ENCODE results near the gene ZNF592. TPM values are rescaled to one million over a fixed set of nuclear protein-coding genes. Genes with fewer than 3 reads are reported as not detected.

Gene ZNF592
- total RNA-seq, 4 donors from 2014 or later = 18.3 to 28.0 (median 21.2) TPM

DNA sequence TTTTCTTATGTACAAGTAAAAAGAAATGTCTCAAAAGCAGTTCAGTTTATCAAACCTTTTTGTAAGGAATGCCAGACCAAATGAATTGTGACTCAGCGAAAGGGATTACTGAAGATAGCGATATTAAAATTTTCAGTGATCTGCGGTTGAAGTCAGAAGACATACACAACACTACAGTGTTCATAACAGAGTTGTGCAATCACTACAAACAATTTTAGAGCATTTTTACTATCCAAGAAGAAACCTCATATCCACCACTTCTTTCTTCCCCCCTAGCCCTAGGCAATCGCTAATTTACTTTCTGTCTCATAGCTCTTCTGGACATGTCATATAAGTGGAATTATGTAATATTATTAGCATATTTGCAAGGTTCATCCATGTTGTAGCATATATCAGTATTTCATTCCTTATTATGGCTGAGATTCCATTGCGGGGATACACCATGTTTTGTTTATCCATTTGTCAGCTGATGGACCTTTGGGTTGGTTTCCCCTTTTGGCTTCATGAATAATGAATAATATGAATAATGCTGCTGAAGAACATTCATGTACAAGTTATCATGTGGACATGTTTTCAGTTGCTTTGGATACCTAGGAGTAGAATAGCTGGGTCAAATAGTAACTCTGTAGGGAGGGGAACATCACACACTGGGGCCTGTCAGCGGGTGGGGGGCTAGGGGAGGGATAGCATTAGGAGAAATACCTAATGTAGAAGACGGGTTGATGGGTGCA, 45.2 kb downstream of the ZNF592 start:
- peaks cover 7 to 11% of the 10 kb centered on the region in 2 donors for H3K4me1 ChIP-seq
- H3K4me3 ChIP-seq (replicated peaks in 1 of 3) = no peak overlapping the region
- no peaks in the 10 kb centered on the region for H3K27me3 ChIP-seq
- no peak for DNase-seq
- TF ChIP-seq, protein P1, sequence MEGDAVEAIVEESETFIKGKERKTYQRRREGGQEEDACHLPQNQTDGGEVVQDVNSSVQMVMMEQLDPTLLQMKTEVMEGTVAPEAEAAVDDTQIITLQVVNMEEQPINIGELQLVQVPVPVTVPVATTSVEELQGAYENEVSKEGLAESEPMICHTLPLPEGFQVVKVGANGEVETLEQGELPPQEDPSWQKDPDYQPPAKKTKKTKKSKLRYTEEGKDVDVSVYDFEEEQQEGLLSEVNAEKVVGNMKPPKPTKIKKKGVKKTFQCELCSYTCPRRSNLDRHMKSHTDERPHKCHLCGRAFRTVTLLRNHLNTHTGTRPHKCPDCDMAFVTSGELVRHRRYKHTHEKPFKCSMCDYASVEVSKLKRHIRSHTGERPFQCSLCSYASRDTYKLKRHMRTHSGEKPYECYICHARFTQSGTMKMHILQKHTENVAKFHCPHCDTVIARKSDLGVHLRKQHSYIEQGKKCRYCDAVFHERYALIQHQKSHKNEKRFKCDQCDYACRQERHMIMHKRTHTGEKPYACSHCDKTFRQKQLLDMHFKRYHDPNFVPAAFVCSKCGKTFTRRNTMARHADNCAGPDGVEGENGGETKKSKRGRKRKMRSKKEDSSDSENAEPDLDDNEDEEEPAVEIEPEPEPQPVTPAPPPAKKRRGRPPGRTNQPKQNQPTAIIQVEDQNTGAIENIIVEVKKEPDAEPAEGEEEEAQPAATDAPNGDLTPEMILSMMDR (IDR thresholded peaks at IDR 0.05) = no peak
- TF ChIP-seq POLR2A (IDR thresholded peaks at IDR 0.05) = no peak
- 97% methylated on average over 7 of the region's 7 CpGs for WGBS, 2 donors
- intact Hi-C loops (cut with DNase I) = no loop called here
- peaks cover 9 to 20% of the 10 kb centered on the region in 2 donors for H3K36me3 ChIP-seq
- H3K27ac ChIP-seq = no peak overlapping the region
- H3K9me3 ChIP-seq = no peaks in the 10 kb centered on the region

DNA sequence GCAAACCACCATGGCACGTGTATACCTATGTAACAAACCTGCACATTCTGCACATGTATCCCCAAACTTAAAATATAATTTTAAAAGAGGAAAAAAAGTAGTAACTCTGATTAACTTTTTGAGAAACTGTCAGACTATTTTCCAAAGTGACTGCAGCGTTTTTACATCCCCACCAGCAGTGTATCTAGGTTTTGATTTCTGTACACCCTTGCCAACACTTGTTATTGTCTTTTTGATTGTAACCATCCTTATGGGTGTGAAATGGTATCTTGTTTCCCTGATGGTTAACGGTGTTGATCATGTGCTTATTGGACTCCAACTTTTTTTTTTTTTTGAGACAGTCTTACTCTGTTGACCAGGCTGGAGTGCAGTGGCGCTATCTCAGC, 45.8 kb downstream of the ZNF592 start:
- TF ChIP-seq, protein P1 (IDR thresholded peaks at IDR 0.05) = no peak
- no peak for TF ChIP-seq POLR2A (IDR thresholded peaks at IDR 0.05)
- Histone ChIP-seq H3K4me3 (replicated peaks in 1 of 3) (no peak overlapping the region), H3K9me3 (no peaks in the 10 kb centered on the region), H3K27me3 (no peaks in the 10 kb centered on the region), H3K27ac (no peak overlapping the region), H3K4me1 (peaks cover 7 to 11% of the 10 kb centered on the region in 2 donors), H3K36me3 (peaks cover 15 to 25% of the 10 kb centered on the region in 2 donors)
- WGBS, 2 donors = 97 to 98% methylated on average over 4 of the region's 4 CpGs
- intact Hi-C loops (cut with DNase I) = no loop called here
- no peak for DNase-seq

DNA sequence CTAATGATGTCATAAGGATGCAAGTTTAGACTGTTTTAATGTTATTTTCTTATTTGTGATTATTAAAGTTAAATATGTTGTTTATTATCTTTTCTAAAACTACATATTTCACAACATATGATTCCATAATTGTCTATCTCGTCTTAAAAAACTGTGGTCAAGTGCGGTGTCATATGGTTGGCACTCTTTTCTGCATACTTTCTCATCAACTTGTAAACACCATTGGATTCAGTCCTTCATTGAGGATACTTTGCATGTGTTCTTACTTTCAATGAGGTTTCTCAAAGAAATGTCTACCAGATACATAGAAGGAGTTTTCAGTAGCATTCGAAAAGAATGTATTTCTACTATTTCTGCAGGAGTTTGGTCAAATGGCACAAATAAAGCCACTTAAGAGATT, 46.8 kb downstream of the ZNF592 start:
- Histone ChIP-seq H3K27me3 (no peaks in the 10 kb centered on the region), H3K36me3 (peaks cover 25 to 35% of the 10 kb centered on the region in 2 donors), H3K4me1 (peaks cover 0 to 1% of the 10 kb centered on the region in 2 donors), H3K4me3 (replicated peaks in 1 of 3) (no peak overlapping the region), H3K9me3 (no peaks in the 10 kb centered on the region), H3K27ac (no peak overlapping the region)
- 94% methylated on average over 3 of the region's 3 CpGs for WGBS, 2 donors
- TF ChIP-seq POLR2A (IDR thresholded peaks at IDR 0.05) = no peak
- TF ChIP-seq, protein P1 (IDR thresholded peaks at IDR 0.05) = no peak
- intact Hi-C loops (cut with DNase I) = no loop called here
- no peak for DNase-seq

DNA sequence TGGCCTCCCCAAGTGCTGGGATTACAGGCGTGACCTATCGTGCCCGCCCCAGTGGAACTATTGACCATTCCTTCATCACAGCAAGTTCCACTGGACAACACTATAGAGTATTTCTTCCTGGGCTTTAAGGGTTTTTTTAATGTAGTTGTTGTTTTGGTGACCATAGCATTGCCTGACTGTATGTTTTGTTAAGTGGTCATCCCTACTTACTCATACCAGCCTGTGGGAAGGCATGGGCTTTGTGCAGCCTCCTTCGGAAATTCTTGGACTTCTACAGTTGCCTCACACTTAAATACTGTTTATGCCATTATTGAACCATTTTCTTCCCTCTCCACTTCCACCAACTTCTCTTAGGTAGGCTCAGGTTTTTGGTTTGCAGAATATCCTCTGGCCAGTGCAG, 48.8 kb downstream of the ZNF592 start:
- DNase-seq = no peak
- Histone ChIP-seq H3K4me3 (replicated peaks in 1 of 3) (no peak overlapping the region), H3K36me3 (peaks cover 43 to 54% of the 10 kb centered on the region in 2 donors), H3K27me3 (no peaks in the 10 kb centered on the region), H3K9me3 (no peaks in the 10 kb centered on the region), H3K4me1 (no peaks in the 10 kb centered on the region), H3K27ac (no peak overlapping the region)
- TF ChIP-seq, protein P1 (IDR thresholded peaks at IDR 0.05) = no peak
- no peak for TF ChIP-seq POLR2A (IDR thresholded peaks at IDR 0.05)
- 84 to 87% methylated on average over 4 of the region's 4 CpGs for WGBS, 2 donors
- intact Hi-C loops (cut with DNase I) = no loop called here

DNA sequence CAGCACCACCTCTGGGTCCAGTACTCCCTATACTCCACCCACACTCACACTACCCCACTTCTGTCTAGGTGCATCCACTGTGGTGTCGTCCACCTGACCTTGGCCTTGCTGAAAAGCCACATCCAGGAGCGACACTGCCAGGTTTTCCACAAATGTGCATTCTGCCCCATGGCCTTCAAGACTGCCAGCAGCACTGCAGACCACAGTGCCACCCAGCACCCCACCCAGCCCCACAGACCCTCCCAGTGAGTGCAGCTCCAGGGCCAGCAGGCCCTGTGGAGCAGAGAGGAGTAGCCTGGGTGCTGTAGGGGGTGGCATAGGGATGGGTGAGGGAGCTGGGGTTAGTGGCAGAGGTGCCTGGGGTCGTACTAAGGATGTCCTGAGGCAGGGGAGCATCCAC, 49.4 kb downstream of the ZNF592 start:
- intact Hi-C loops (cut with DNase I) = no loop called here
- H3K36me3 ChIP-seq = peaks cover 49 to 59% of the 10 kb centered on the region in 2 donors

More for the DNA sequence above, 49.4 kb downstream of the ZNF592 start:
- no peak overlapping the region for H3K4me3 ChIP-seq (replicated peaks in 1 of 3)
- no peak for TF ChIP-seq POLR2A (IDR thresholded peaks at IDR 0.05)
- TF ChIP-seq, protein P1 (IDR thresholded peaks at IDR 0.05) = no peak
- no peaks in the 10 kb centered on the region for H3K27me3 ChIP-seq
- DNase-seq = no peak
- no peaks in the 10 kb centered on the region for H3K9me3 ChIP-seq
- no peaks in the 10 kb centered on the region for H3K4me1 ChIP-seq
- no peak overlapping the region for H3K27ac ChIP-seq
- WGBS, 2 donors = 95 to 100% methylated on average over 3 of the region's 3 CpGs
